GM12878 (cell line): ENCODE data around the gene OXTR.

Experiments
- ASH2L ChIP-seq: fragments of 300-600, 200-600 bp; sonication (generic); IDR thresholded peaks from 2 replicates; pipeline ENCODE4 v1.6.1; 2017; ENCODE audit warnings: low read depth, mild to moderate bottlenecking, borderline replicate concordance
- CREM ChIP-seq: IDR thresholded peaks from 2 replicates; pipeline ENCODE4 v1.6.1; 2014; ENCODE audit warnings: antibody characterized with exemption, low read depth
- ELK1 ChIP-seq: IDR thresholded peaks from 2 replicates; pipeline ENCODE4 v1.6.1; 2012; ENCODE audit warnings: low read depth, low read length, improper control_type of control experiment
- EP300 ChIP-seq, 2 experiments: fragments of 150-350 bp in 1 of 2; IDR thresholded peaks; 2 replicates each; pipeline ENCODE4 v1.6.1; 2011 to 2012; ENCODE audit warnings: low read depth in 2 of 2, low read length in 2 of 2, borderline replicate concordance in 1 of 2, improper control_type of control experiment in 1 of 2, inconsistent platforms in 1 of 2; ENCODE audit not compliant: control insufficient read depth in 1 of 2
- MTA3 ChIP-seq: IDR thresholded peaks from 2 replicates; pipeline ENCODE4 v1.6.1; 2012; ENCODE audit warnings: low read length, inconsistent platforms, borderline replicate concordance
- NRF1 ChIP-seq: conservative IDR thresholded peaks from 2 replicates; pipeline ENCODE4 v1.6.1; 2011; ENCODE audit warnings: mild to moderate bottlenecking, low read depth, low read length, improper control_type of control experiment
- PML ChIP-seq: IDR thresholded peaks from 2 replicates; pipeline ENCODE4 v1.6.1; 2012; ENCODE audit warnings: low read length, inconsistent platforms
- POLR2A ChIP-seq: IDR thresholded peaks from 2 replicates; pipeline ENCODE4 v1.6.1; 2011; ENCODE audit warnings: low read depth, mild to moderate bottlenecking, low read length
- POLR2AphosphoS5 ChIP-seq: IDR thresholded peaks from 2 replicates; pipeline ENCODE4 v1.6.1; 2011; ENCODE audit warnings: mild to moderate bottlenecking, low read length, inconsistent platforms
- SRF ChIP-seq, 2 experiments: IDR thresholded peaks; 2 replicates each; pipeline ENCODE4 v1.6.1; 2011; ENCODE audit warnings: low read depth in 2 of 2, low read length in 2 of 2, mild to moderate bottlenecking in 1 of 2, moderate library complexity in 1 of 2
- TCF7 ChIP-seq: IDR thresholded peaks from 2 replicates; pipeline ENCODE4 v1.6.1; 2014; ENCODE audit warnings: antibody characterized with exemption, borderline replicate concordance
- TF ChIP-seq, protein P1 (sequence below), 3 experiments: IDR thresholded peaks in 2 of 3; conservative IDR thresholded peaks in 1 of 3; 2 replicates each; pipeline ENCODE4 v1.5.1; 2011; ENCODE audit warnings: low read depth in 3 of 3, low read length in 3 of 3, mild to moderate bottlenecking in 3 of 3, control low read depth in 2 of 3, moderate library complexity in 2 of 3, inconsistent platforms in 1 of 3, mixed read lengths in 1 of 3; ENCODE audit not compliant: control insufficient read depth in 2 of 3, insufficient read depth in 1 of 3; ENCODE audit errors: extremely low read depth in 1 of 3
- TF ChIP-seq, protein P2 (sequence below): IDR thresholded peaks from 2 replicates; pipeline ENCODE4 v1.6.1; 2012; ENCODE audit warnings: low read depth, low read length, improper control_type of control experiment

DNA sequence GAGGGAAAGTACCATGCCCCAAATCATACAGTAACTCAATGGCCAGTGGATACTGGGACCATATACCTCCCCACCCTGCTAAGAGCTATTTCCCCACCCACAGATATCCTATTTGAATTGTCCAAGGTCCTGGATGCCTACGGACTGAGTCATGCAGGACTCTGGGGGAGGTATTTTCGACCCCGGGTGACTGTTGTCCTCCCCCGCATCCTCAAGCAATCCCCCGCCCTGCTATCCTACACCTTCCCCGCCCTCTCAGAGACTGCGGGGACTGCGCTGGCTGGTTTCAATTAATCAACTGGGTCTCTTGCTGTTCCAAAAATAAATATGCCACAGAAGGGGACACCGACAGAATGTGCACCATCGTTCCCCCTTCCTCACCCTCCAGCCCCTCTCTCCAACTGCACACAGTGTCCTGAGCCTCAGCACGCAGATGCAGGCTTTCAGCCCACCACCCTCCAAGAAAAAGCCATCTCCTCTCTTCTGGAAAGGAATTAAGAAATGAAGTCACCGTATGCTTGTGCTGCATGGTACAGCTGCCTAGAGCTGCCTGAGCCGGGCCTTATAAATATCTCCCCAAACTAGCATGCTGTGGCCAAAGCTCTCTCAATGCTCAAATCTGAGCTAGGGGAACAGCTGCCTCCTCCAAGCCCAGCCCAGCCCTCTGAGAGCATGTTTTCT lies 27.7 kb downstream of the OXTR start:
- TF ChIP-seq, protein P1, sequence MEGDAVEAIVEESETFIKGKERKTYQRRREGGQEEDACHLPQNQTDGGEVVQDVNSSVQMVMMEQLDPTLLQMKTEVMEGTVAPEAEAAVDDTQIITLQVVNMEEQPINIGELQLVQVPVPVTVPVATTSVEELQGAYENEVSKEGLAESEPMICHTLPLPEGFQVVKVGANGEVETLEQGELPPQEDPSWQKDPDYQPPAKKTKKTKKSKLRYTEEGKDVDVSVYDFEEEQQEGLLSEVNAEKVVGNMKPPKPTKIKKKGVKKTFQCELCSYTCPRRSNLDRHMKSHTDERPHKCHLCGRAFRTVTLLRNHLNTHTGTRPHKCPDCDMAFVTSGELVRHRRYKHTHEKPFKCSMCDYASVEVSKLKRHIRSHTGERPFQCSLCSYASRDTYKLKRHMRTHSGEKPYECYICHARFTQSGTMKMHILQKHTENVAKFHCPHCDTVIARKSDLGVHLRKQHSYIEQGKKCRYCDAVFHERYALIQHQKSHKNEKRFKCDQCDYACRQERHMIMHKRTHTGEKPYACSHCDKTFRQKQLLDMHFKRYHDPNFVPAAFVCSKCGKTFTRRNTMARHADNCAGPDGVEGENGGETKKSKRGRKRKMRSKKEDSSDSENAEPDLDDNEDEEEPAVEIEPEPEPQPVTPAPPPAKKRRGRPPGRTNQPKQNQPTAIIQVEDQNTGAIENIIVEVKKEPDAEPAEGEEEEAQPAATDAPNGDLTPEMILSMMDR (IDR thresholded peaks at IDR 0.05 in 2 of 3, conservative IDR thresholded peaks at IDR 0.05 in 1 of 3; ENCODE audit: control insufficient read depth in 2 of 3, extremely low read depth in 1 of 3, insufficient read depth in 1 of 3, low read depth in 3 of 3, low read length in 3 of 3): no peak
- no peak for TF ChIP-seq POLR2AphosphoS5
- no peak for TF ChIP-seq CREM
- TF ChIP-seq MTA3: no peak
- TF ChIP-seq ELK1: no peak
- no peak for TF ChIP-seq SRF (IDR thresholded peaks at IDR 0.05; ENCODE audit: low read depth in 2 of 2, low read length in 2 of 2)
- no peak for TF ChIP-seq ASH2L
- no peak for TF ChIP-seq PML
- no peak for TF ChIP-seq POLR2A
- no peak for TF ChIP-seq EP300 (IDR thresholded peaks at IDR 0.05; ENCODE audit: borderline replicate concordance in 1 of 2, control insufficient read depth in 1 of 2, low read depth in 2 of 2, low read length in 2 of 2)
- TF ChIP-seq, protein P2, sequence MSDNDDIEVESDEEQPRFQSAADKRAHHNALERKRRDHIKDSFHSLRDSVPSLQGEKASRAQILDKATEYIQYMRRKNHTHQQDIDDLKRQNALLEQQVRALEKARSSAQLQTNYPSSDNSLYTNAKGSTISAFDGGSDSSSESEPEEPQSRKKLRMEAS: no peak
- no peak for TF ChIP-seq TCF7
- TF ChIP-seq NRF1: no peak
